ENCODE data around the gene ASXL1.

GRCh38 chr20:32396646-32397160 is 38.6 kb downstream of the ASXL1 start:
- no peak for TF ChIP-seq CTCF (IDR thresholded peaks at IDR 0.05 in 8 of 11, conservative IDR thresholded peaks at IDR 0.05 in 3 of 11)
- no peak for TF ChIP-seq POLR2AphosphoS5 (IDR thresholded peaks at IDR 0.05)
- no peak for TF ChIP-seq POLR2A (IDR thresholded peaks at IDR 0.05)
